H1 (cell line): ENCODE results near the gene OR2AG1. TPM values are rescaled to one million over a fixed set of nuclear protein-coding genes. Genes with fewer than 3 reads are reported as not detected.

Experiments used
- CTCF ChIA-PET: fragments of 300-600 bp; sonication (Branson Sonifier 250); formaldehyde crosslinking; loops from one replicate; lab custom pipeline; 2021; ENCODE audit not compliant: partially characterized antibody; lab: Charles Lee
- POLR2A ChIA-PET: fragments of 300-600 bp; sonication (Branson Sonifier 250); formaldehyde crosslinking; loops from one replicate; lab custom pipeline; 2021; ENCODE audit warnings: inconsistent platforms; ENCODE audit not compliant: partially characterized antibody; lab: Charles Lee
- DNase-seq, 2 experiments: peaks; one replicate each; pipeline versions ENCODE4 v3.0.0 to v3.0.0-alpha.2; 2010 to 2022; ENCODE audit warnings: low spot score in 2 of 2, low read depth in 1 of 2, mixed read lengths in 1 of 2
- FAIRE-seq: peaks from 2 replicates; lab custom pipeline; 2011; peaks lifted over from hg19 to GRCh38; lab: Jason Lieb, UNC
- H2AFZ ChIP-seq: 2 replicates; pipeline ENCODE4 v1.8.1; 2012; ENCODE audit warnings: low read length, inconsistent platforms
- H2AK5ac ChIP-seq: 2 replicates; pipeline ENCODE4 v1.6.1; 2013; ENCODE audit warnings: low read depth, low read length
- H2BK120ac ChIP-seq: replicated peaks from 2 replicates; pipeline ENCODE3; 2013; ENCODE audit warnings: low read depth, low read length, inconsistent platforms
- H2BK12ac ChIP-seq: 2 replicates; pipeline ENCODE4 v1.6.1; 2013; ENCODE audit warnings: low read depth, low read length
- H2BK15ac ChIP-seq: 2 replicates; pipeline ENCODE4 v1.6.1; 2013; ENCODE audit warnings: low read length
- H2BK20ac ChIP-seq: 2 replicates; pipeline ENCODE4 v1.6.1; 2013; ENCODE audit warnings: low read length
- H2BK5ac ChIP-seq: 2 replicates; pipeline ENCODE4 v1.6.1; 2013; ENCODE audit warnings: low read depth, low read length
- H3K14ac ChIP-seq: 2 replicates; pipeline ENCODE4 v1.6.1; 2013; ENCODE audit warnings: inconsistent platforms; ENCODE audit not compliant: insufficient read length
- H3K18ac ChIP-seq: 2 replicates; pipeline ENCODE4 v1.6.1; 2013; ENCODE audit warnings: low read length; ENCODE audit errors: extremely low read depth
- H3K23ac ChIP-seq: 2 replicates; pipeline ENCODE4 v1.6.1; 2013; ENCODE audit warnings: inconsistent platforms; ENCODE audit not compliant: insufficient read length
- H3K23me2 ChIP-seq: 2 replicates; pipeline ENCODE4 v1.6.1; 2013; ENCODE audit warnings: low read depth, low read length
- H3K27ac ChIP-seq: 2 replicates; pipeline ENCODE4 v1.6.1; 2011; ENCODE audit warnings: low read depth, low read length, inconsistent platforms
- H3K27me3 ChIP-seq, 4 experiments: replicated peaks in 1 of 4; 1 replicate in 1 of 4; 2 replicates in 3 of 4; pipeline versions ENCODE4 v1.6.1 to v1.8.1; 2011 to 2013; ENCODE audit warnings: low read length in 3 of 4, mild to moderate bottlenecking in 3 of 4, inconsistent platforms in 2 of 4, mixed read lengths in 2 of 4, moderate library complexity in 1 of 4; ENCODE audit not compliant: control insufficient read depth in 3 of 4, insufficient read depth in 3 of 4; ENCODE audit errors: extremely low read depth in 1 of 4
- H3K36me3 ChIP-seq, 4 experiments: 2 replicates each; pipeline versions ENCODE4 v1.6.1 to v1.8.1; 2011 to 2013; ENCODE audit warnings: mild to moderate bottlenecking in 4 of 4, low read length in 3 of 4, moderate library complexity in 2 of 4, control low read depth in 1 of 4, inconsistent platforms in 1 of 4; ENCODE audit not compliant: insufficient read depth in 4 of 4, control insufficient read depth in 2 of 4
- H3K4ac ChIP-seq: replicated peaks from 2 replicates; pipeline ENCODE3; 2013; ENCODE audit warnings: low read length, low read depth, mixed read lengths, inconsistent platforms; ENCODE audit not compliant: insufficient read length
- H3K4me1 ChIP-seq, 4 experiments: replicated peaks in 1 of 4; 1 replicate in 1 of 4; 2 replicates in 3 of 4; pipeline versions ENCODE4 v1.6.1 to v1.8.1; 2011 to 2013; ENCODE audit warnings: low read length in 3 of 4, inconsistent platforms in 2 of 4, mixed read lengths in 1 of 4; ENCODE audit not compliant: insufficient read depth in 4 of 4, control insufficient read depth in 3 of 4
- H3K4me2 ChIP-seq, 2 experiments: 2 replicates each; pipeline versions ENCODE4 v1.6.1 to v1.8.1; 2011 to 2013; ENCODE audit warnings: low read depth in 2 of 2, low read length in 2 of 2, control low read depth in 1 of 2, inconsistent platforms in 1 of 2, mild to moderate bottlenecking in 1 of 2; ENCODE audit not compliant: insufficient read depth in 1 of 2
- H3K4me3 ChIP-seq, 4 experiments: fragments of 200-600, 300-600 bp in 1 of 4; sonication (generic), shearing (Covaris generic), sonication (Bioruptor Twin) in 1 of 4; 2 replicates each; pipeline versions ENCODE4 v1.5.1 to v1.8.1; 2011 to 2016; ENCODE audit warnings: low read length in 4 of 4, low read depth in 3 of 4, control low read depth in 2 of 4, inconsistent platforms in 2 of 4, mild to moderate bottlenecking in 2 of 4, mixed read lengths in 1 of 4, moderate library complexity in 1 of 4; ENCODE audit not compliant: insufficient read depth in 2 of 4; ENCODE audit errors: extremely low read depth in 1 of 4
- H3K56ac ChIP-seq: replicated peaks from 2 replicates; pipeline ENCODE3; 2013; ENCODE audit warnings: low read depth, mild to moderate bottlenecking, mixed read lengths, low read length, inconsistent platforms; ENCODE audit not compliant: insufficient read length
- H3K79me1 ChIP-seq: 2 replicates; pipeline ENCODE4 v1.6.1; 2013; ENCODE audit warnings: low read depth, low read length, control low read depth
- H3K79me2 ChIP-seq, 2 experiments: 2 replicates each; pipeline versions ENCODE4 v1.6.1 to v1.8.1; 2012 to 2013; ENCODE audit warnings: low read length in 2 of 2, mild to moderate bottlenecking in 2 of 2, inconsistent platforms in 1 of 2; ENCODE audit not compliant: insufficient read depth in 2 of 2, control insufficient read depth in 1 of 2
- H3K9ac ChIP-seq, 4 experiments: replicated peaks in 1 of 4; 1 replicate in 1 of 4; 2 replicates in 3 of 4; pipeline versions ENCODE4 v1.6.1 to v1.8.1; 2011 to 2013; ENCODE audit warnings: low read depth in 3 of 4, low read length in 3 of 4, control low read depth in 2 of 4, mild to moderate bottlenecking in 2 of 4, moderate library complexity in 2 of 4, inconsistent platforms in 1 of 4; ENCODE audit errors: extremely low read depth in 1 of 4
- H3K9me3 ChIP-seq, 2 experiments: 2 replicates each; pipeline versions ENCODE4 v1.6.1 to v1.8.1; 2012 to 2013; ENCODE audit warnings: mild to moderate bottlenecking in 2 of 2, moderate library complexity in 2 of 2, control low read depth in 1 of 2, inconsistent platforms in 1 of 2, low read depth in 1 of 2, low read length in 1 of 2, mixed read lengths in 1 of 2; ENCODE audit not compliant: insufficient read depth in 2 of 2
- H4K20me1 ChIP-seq, 2 experiments: replicated peaks in 1 of 2; 2 replicates each; pipeline versions ENCODE3 to v1.8.1; 2011 to 2013; ENCODE audit warnings: inconsistent platforms in 2 of 2, low read length in 2 of 2, mild to moderate bottlenecking in 1 of 2; ENCODE audit not compliant: insufficient read depth in 2 of 2, control insufficient read depth in 1 of 2
- H4K5ac ChIP-seq: 2 replicates; pipeline ENCODE4 v1.6.1; 2013; ENCODE audit warnings: low read length, low read depth, mixed read lengths, inconsistent platforms; ENCODE audit not compliant: insufficient read length
- H4K8ac ChIP-seq: 2 replicates; pipeline ENCODE4 v1.8.0; 2013; ENCODE audit warnings: mild to moderate bottlenecking, moderate library complexity, low read length, inconsistent platforms; ENCODE audit not compliant: insufficient read depth; ENCODE audit errors: extremely low read depth
- H4K91ac ChIP-seq: replicated peaks from 2 replicates; pipeline ENCODE3; 2013; ENCODE audit warnings: low read length, mixed read lengths, inconsistent platforms; ENCODE audit not compliant: insufficient read length
- CTBP2 ChIP-seq: IDR thresholded peaks from 2 replicates; pipeline ENCODE4 v1.7.0; 2011; ENCODE audit warnings: borderline replicate concordance, mild to moderate bottlenecking, moderate library complexity, mixed read lengths, low read length; ENCODE audit not compliant: insufficient read depth, insufficient read length
- EGR1 ChIP-seq: IDR thresholded peaks from 2 replicates; pipeline ENCODE4 v1.6.1; 2011; ENCODE audit warnings: low read depth, low read length, borderline replicate concordance
- EZH2 ChIP-seq: fragments of 200-600 bp; sonication (generic); IDR thresholded peaks from 2 replicates; pipeline ENCODE4 v1.7.1; 2012; ENCODE audit warnings: low read depth, mild to moderate bottlenecking, moderate library complexity, low read length, inconsistent platforms; ENCODE audit not compliant: severe bottlenecking
- POU5F1 ChIP-seq: IDR thresholded peaks from 2 replicates; pipeline ENCODE4 v1.6.1; 2011; ENCODE audit warnings: low read depth, mild to moderate bottlenecking, low read length, moderate library complexity
- RAD21 ChIP-seq, 2 experiments: IDR thresholded peaks in 1 of 2; conservative IDR thresholded peaks in 1 of 2; 2 replicates each; pipeline ENCODE4 v1.6.1; 2011; ENCODE audit warnings: low read depth in 2 of 2, low read length in 2 of 2, improper control_type of control experiment in 1 of 2, inconsistent platforms in 1 of 2, mild to moderate bottlenecking in 1 of 2, moderate library complexity in 1 of 2
- polyA plus RNA-seq, 7 experiments: library from polyadenylated mRNA; depleted of rRNA in 3 of 7; stranded (reverse) in 5 of 7; unstranded in 2 of 7; fragments of >200 nt in 5 of 7; fragments of 200-250 nt in 2 of 7; gene quantifications; 1 replicate in 5 of 7; 2 replicates in 1 of 7; 4 replicates in 1 of 7; pipeline versions ENCODE4 v1.2.1 to v1.2.3, GENCODE V29; 2011 to 2013; ENCODE audit warnings: missing spikeins in 2 of 7, mixed read lengths in 2 of 7
- total RNA-seq: library from RNA; stranded (reverse); fragmentation: NEBNext Ultra II Directional; extraction: Animal tissue kit (Norgen Biotek cat#: 25700); gene quantifications from 2 replicates; pipeline ENCODE4 v1.2.1, GENCODE V29; 2021
- TF ChIP-seq, protein P1 (sequence below): IDR thresholded peaks from 2 replicates; pipeline ENCODE4 v1.6.1; 2011; ENCODE audit warnings: low read depth, mild to moderate bottlenecking, low read length; ENCODE audit not compliant: insufficient read depth

Gene OR2AG1
- total and polyA plus RNA-seq, 2 of the 8 experiments (the other 6 are each of a cell fraction or from before 2014, with no cell fraction given) = not detected

DNA sequence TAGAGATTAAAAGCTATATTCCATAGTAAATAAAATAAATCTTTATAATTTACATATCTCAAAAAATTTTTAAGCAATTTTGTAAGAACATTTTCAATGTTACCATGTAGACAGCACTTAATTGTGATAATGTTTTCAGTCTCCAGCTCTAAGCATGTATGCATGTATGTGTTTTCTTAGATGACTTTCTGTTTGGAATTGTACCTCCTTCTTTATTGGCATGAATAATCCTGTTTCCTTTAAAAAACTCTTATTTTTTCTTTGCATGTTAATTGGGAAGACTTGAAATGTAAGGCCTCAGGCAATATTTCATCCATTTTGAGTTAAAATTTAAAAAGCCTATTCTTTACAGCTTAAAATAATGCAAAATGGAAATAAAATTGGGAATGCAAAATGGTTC lies 2.0 kb upstream of the OR2AG1 start:
- DNase-seq (no peak), FAIRE-seq (no peak)
- H3K4me1 ChIP-seq = no peaks in the 10 kb centered on the region
- no peak overlapping the region for H2AK5ac ChIP-seq
- no peaks in the 10 kb centered on the region for H3K9me3 ChIP-seq
- no peak overlapping the region for H2AFZ ChIP-seq
- no peak overlapping the region for H2BK12ac ChIP-seq
- H3K4ac ChIP-seq = no peak overlapping the region
- no peak for TF ChIP-seq RAD21 (IDR thresholded peaks at IDR 0.05 in 1 of 2, conservative IDR thresholded peaks at IDR 0.05 in 1 of 2; ENCODE audit: low read depth in 2 of 2, low read length in 2 of 2)
- TF ChIP-seq, protein P1, sequence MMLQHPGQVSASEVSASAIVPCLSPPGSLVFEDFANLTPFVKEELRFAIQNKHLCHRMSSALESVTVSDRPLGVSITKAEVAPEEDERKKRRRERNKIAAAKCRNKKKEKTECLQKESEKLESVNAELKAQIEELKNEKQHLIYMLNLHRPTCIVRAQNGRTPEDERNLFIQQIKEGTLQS = no peak
- TF ChIP-seq EZH2 = no peak
- no peak for TF ChIP-seq CTBP2
- TF ChIP-seq POU5F1 = no peak
- no peak for TF ChIP-seq EGR1
- H3K4me2 ChIP-seq = no peak overlapping the region
- H3K23ac ChIP-seq = no peak overlapping the region
- H3K23me2 ChIP-seq = no peaks in the 10 kb centered on the region
- no peaks in the 10 kb centered on the region for H3K36me3 ChIP-seq
- H2BK15ac ChIP-seq = no peak overlapping the region
- no peaks in the 10 kb centered on the region for H4K20me1 ChIP-seq
- H2BK120ac ChIP-seq = no peak overlapping the region
- no peak overlapping the region for H4K8ac ChIP-seq
- CTCF ChIA-PET = interaction anchor here (0.6 to 1.8 kb wide), 3 partner anchors 22 to 31 kb away, joined by 3 to 5 read pairs (median 4); no protein-coding TSS in a partner anchor
- H3K56ac ChIP-seq = no peak overlapping the region
- H3K79me1 ChIP-seq = no peaks in the 10 kb centered on the region
- no peak overlapping the region for H4K91ac ChIP-seq
- H3K27me3 ChIP-seq = no peaks in the 10 kb centered on the region
- POLR2A ChIA-PET = no interaction called here
- H3K27ac ChIP-seq = no peak overlapping the region
- H2BK5ac ChIP-seq = no peak overlapping the region
- no peak overlapping the region for H2BK20ac ChIP-seq
- no peak overlapping the region for H3K14ac ChIP-seq
- H3K9ac ChIP-seq = no peak overlapping the region
- H3K79me2 ChIP-seq = no peaks in the 10 kb centered on the region
- H4K5ac ChIP-seq = no peak overlapping the region
- no peak overlapping the region for H3K4me3 ChIP-seq
- H3K18ac ChIP-seq = no peak overlapping the region
